Endometrial microvascular endothelial cells (primary cell): ENCODE data around the gene RPL4. TPM values are rescaled to one million over a fixed set of nuclear protein-coding genes. Genes with fewer than 3 reads are reported as not detected.
"Not testable (repeated sequence)": the region's sequence is repeated elsewhere in the genome, so short reads cannot be mapped to it uniquely, and the experiment has no call there.

Experiments used
- in situ Hi-C: cut with HindIII; loops from 2 replicates; pipeline ENCODE4 v1.10.0; 2017; ENCODE audit warnings: low sequenced_read_pairs, low pct_unique_long_range_greater_than_20kb; ENCODE audit errors: inconsistent ontology term
- total RNA-seq: library from RNA; depleted of rRNA; stranded (reverse); fragments of >200 nt; gene quantifications from one replicate; pipeline ENCODE4 v1.2.3, GENCODE V29; 2015; ENCODE audit errors: inconsistent ontology term

Gene RPL4
- total RNA-seq, result 4,171 TPM

DNA sequence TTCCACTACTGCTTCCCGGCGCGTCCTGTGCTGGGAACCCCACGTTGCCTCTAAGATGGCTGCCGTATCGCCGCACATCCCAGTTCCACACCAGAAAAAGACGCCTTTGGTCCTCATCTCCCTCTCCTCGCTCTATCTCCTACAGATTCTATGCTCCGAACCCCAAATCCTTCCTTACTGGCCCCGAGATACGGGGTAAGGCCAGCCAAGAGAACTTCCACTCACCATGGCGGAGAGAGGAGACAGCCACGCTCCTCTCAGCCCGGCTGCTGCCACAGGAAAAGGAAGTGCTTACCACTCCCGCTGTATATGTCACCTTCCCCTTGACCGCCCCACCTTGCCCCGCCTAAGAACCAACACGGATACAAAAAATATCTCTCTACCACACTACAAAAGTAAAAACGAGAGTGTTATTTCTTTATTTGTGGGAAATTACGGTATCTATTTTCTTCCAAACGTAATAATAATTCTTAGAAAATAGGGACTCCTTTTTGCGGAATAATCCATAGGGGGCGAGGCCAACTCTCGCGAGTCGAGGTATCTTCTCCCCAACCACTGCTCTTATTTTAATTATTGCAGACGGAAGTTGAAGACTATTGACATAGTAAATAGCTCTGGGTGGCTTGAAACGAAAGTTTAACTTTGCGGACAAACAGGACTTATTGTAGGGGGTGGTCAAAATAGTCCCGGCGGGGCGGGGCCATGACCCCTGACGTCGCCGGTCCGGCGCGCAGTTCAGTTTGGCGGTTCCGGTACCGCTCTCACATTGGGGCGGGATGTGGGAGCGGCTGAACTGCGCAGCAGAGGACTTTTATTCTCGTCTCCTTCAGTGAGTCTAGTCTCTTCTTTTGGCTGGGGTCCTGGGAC lies at the start of gene RPL4, which contains the start of gene ZWILCH:
Gene RPL4, minus strand, starts transcription at position 293 of the 867 bp plus-strand sequence. Its CDS starts 65 bp downstream, at position 228.
Gene ZWILCH, plus strand, starts transcription at position 764 of the 867 bp plus-strand sequence. Its CDS starts 13 bp downstream, at position 777.
- in situ Hi-C loops, result no loop called here

DNA sequence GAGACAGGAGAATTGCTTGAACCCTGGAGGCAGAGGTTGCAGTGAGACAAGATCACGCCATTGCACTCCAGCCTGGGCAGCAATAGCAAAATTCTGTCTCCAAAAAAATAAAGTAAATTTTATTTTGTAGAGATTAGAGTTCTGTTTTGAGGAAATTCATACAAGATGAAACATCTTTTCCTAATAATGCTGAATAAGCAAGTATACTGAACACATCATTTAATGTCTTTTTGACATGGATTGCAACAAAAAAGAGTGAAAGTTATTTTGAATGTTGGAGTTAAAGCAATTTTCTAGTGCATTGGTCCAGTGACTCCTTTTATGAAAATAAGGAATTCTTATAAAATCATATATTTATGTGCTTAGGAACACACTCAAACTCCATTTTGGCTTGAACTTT lies 40.6 kb upstream of the RPL4 start:
- in situ Hi-C loops, result no loop called here

DNA sequence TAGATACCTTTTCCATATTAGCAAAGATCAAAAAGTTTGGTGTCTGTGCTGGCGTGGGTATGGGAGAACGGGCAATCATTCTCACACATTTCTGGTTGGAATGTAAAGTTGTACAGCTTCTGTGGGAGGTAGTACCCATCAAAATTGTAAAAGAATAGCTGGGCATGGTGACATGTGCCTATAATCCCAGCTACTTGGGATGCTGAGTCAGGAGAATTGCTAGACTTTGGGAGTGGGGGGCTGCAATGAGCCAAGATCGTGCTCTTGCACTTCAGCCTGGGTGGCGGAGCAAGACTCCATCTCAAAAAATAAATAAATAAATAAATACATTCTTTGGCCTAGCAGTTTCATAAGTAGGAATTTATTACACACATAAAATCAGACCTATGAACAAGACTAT lies 38.2 kb upstream of the RPL4 start:
- in situ Hi-C loops, result no loop called here

DNA sequence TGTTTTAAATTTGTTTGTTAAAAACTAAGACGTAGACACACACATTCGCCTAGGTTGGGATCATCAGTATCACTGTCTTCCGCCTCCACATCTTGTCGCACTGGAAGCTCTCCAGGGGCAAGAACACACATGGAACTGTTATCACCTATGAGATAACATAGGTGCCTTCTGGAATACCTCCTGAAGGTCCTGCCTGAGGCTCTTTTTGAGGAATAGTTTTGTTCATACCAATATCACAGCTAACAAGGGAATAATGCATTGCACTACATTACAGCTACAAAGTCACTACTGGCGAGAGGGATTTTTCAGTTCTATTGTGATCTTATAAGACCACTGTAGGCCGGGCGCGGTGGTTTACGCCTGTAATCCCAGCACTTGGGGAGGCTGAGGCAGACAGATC lies 30.4 kb upstream of the RPL4 start:
- in situ Hi-C loops, result no loop called here

DNA sequence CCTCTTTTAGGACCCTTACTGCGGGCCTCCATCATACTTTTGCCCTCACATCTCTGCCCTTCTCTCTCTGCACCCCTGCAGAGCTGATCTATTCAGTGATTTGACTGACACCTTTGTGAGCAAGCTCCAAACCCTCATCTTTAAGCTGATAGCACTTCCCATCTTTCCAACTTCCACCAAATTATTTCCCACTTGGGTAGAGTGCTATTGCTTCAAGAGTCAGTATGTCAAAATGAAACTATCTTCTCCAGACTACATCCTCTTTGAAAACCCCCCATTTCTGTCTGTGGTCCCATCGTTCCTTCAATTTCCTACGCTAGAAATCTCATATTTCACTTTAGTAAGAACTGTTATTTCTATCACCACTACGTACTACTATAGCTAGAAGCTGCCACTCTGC lies 20.2 kb upstream of the RPL4 start:
- in situ Hi-C loops, result no loop called here

DNA sequence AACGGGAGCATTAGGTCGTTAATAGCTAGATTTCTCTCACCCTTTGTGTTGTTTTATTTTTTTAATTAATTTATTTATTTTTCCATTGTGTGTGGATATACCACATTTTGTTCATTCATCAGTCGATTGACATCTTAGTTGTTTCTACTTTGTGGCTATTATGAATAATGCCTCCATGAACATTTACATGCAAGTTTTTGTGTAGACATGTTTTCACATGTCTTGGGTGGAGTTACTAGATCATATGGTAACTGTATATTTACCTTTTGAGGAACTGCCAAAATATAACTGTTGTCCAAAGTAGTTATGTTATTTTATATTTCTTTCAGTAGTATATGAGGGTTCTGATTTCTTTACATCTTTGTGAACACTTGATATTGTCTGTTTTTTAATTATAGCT lies 19.3 kb upstream of the RPL4 start:
- in situ Hi-C loops, result no loop called here

DNA sequence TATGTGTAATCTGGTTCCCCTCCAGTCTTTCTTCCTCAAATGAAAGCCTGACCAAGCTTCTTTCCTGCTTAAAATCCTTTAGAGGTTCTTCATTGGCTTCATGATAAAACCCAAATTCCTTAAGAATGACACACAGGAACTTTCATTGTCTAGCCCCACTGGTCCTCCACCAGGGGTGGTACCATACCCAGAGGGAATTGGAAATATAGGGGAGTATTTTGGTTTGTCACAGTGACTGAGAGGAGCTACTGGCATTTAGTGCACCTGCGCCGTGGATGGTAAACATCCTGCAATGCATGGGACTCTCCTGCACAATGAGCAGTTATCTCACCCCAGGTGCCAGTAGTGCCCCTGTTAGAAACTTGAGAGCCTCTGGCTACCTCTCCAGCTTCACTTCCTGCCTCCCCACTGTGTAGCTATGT lies 11.3 kb upstream of the RPL4 start:
- in situ Hi-C loops, result no loop called here

DNA sequence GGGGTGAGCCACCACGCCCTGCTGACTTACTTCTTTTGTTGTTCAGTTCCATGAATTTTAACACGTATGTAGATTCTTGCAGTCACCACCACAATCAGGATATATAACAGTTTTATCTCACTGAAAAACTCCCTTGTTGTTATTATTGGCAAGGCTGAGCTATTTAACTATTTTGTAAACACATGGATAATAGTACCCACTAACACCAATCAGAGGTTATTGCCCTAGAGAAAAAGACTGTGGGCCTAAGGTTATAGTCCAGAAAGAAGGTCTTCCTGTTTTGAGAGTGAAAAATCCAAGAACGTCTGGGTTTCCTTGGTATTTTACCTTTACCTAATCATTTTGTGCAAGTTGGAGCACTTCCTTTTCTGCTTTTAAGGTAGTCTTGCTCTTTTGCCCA lies 9.9 kb upstream of the RPL4 start:
- in situ Hi-C loops, result no loop called here

DNA sequence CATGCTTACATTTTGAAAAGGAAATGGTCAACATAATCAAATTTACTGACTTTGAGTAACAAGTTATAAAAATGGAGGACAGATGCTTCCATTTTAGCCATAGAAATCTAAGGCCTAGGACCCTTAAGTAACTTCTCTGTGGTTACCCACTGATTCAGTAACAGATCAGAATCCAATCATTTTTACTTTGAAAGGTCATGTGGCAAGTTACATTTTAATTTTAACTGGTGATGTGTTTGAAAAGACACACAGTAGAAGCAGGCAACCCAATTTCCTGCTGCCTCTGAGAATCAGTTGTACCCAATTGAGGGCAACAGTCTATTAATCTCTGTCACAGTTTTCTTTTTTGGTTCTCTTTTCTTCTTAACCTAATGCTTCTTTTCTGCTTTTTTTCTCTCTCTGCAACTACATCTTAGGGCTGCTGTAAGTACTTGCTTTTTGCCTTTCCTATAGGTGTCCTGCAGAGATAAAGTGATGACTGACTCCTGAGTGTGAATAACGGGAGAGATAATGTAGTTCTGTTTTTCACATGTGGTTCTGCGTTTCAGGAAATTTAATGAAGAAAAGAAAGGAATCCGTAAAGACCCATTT lies 3.7 kb upstream of the RPL4 start:
- in situ Hi-C loops, result no loop called here

DNA sequence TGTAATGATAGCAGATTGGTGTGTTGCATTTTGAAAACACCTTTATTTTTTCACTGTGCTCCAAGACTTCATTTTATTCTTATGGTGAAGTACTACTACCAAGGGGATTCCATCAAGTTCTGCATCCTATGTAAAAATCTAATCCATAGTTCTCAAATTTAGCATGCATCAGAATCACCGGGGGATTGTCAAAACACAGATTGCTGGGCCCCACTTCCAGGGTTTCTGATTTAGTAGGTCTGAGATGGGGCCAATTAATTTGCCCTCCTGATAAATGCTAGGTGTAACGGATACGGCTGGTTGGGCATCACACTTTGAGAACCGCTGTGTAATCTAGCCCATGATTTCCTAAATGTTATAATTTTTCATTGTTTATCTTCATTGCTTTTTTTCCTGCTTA lies 1.2 kb upstream of the RPL4 start:
- in situ Hi-C loops, result no loop called here

DNA sequence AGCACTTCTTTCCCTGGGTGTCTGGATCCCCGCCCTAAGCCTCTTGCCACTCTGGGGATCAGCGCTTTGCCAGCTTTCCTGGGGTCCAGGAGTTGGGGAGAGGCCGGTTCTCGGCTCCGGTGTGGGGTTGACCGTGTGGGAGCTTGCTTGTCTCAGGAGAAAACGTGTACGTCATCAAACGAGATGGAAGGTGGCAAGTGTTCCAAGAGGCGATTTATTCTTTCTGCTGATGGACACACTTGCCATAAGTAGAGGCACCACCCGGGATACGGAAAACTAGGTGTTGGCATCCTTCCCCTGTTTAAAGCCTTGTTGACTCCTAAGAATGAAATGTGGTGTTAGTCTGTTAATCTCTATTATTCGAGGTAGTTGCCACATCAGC lies 766 bp upstream of the RPL4 start:
- in situ Hi-C loops, result no loop called here

DNA sequence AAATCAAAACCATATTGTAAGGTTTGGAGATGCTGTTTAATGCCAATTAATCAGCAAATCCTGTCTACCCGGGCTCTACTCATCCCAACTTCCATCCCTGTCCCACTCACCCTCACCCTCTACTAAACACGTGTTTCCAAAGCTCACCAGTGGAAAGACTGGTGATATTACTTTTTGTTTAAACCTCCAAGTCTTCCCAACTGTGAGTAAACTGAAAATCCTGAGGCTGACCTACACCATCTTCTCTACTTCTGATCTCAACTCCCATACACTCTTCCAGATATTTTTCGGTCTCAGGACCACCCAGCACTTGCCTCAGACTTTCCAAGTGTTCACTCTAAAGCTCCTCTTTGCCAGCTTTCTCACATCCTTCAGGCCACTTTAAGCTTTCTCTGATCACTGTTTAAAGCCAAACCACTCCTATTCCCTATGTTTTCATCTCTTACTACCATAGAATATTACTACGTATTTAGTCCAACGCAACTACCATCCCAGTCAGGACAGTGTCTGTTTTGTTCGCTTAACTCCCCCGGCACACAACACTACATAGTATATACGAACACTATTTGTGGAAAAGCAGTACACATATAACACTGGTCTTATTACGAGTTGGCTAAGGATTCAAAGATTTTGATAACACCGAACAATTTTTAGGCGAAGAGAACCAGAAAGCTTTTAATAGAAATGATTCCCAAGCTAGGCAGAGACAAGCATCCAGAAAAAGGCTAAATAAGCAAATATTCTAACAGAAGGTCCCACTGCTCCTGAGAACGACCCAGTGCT lies 684 bp downstream of the RPL4 start:
- in situ Hi-C loops, result no loop called here

DNA sequence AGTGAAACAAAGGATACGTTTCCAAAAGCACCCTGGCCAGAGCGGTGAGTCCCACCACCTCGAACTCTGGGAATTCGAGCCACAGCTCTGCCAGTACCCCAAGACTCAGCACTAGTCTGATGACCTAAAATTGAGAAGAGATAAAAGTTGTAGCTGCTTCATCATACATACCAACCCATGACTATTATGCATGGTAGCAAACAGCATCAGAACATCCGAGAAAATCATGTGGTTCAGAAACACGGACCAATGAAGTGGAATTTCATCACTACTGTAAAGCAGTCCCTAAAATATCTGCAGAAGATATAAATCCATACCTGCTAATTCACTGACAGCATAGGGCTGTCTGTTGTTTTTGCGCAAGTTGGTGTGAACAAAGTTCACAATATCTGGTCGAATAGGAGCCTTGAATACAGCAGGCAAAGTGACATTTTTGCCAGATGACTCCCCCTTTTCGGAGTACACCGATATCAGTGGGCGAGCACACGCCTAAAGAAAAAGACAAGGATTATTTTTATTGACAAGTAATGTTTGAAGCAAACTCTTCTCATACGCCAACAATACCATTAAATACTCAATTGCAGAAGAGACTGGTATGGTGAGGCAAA lies 1.5 kb downstream of the RPL4 start:
- in situ Hi-C loops, result not testable (repeated sequence)

DNA sequence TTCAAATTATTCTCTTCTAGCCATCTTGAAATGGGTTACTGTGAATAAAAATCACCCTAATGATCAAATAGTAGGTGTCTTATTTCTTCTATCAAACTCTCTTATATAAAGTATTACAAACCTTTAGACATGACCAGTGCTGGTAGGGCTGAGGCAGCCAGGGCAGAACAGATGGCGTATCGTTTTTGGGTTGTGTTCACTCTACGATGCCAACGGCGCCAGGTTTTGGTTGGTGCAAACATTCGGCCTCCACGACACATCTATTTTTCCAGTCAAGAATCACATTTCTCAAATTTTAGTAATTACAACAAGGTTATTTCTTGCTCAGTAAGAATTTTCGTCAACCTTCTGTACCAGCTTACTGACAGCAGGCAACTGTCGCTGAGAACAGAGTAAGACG lies 2.2 kb downstream of the RPL4 start:
- in situ Hi-C loops, result no loop called here

DNA sequence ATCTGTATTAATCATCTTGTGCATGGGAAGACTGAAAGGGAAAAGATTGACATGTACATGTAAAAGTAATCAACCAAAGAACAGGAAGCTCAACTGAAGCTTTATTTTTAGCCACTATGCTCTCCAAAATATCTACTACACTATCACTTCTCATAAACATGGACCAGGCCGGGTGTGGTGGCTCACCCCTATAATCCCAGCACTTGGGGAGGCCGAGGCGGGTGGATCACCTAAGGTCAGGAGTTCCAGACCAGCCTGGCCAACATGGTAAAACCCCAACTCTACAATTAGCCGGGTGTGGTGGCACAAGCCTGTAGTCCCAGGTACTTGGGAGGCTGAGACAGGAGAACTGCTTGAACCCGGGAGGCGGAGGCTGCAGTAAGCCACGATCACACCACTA lies 4.3 kb downstream of the RPL4 start:
- in situ Hi-C loops, result not testable (repeated sequence)

DNA sequence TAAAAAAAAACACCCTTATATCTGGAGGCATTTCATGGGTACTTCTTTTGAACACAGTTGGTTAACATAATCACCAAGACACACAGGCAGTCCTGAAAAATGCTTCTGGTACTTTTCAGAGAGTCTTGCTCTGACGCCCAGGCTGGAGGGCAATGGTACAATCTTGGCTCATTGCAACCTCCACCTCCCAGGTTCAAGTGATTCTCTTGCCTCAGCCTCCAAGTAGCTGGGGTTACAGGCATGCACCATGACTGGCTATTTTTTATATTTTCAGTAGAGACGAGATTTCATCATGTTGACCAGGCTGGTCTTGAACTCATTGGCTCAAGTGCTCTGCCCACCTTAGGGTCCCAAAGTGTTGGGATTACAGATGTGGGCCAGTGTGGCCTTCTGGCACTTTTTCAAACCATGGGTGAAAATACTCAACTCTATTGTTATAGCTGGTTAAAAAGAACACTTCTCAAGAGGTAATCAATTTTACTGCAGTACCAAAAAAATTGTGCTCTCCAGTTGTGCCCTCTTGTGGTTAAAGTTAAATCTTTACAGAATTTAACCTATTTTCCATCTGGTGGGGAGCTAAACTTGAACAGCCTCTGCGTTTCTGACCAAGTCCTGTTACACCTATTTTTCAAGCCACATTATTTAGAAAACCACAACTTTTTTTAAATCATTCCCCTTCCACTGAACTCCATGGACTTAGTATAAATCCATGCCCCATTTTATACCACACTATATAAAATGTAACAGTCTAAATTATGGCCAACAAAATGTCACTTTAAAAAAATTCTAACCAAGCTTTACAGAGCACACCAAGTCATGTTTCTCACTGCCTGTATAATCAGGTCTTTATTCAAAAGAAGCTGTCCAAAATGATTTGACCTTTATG lies 5.9 kb downstream of the RPL4 start:
- in situ Hi-C loops, result loop anchor here (10.0 kb wide), 1 partner anchor 184 kb away; no protein-coding TSS in a partner anchor

DNA sequence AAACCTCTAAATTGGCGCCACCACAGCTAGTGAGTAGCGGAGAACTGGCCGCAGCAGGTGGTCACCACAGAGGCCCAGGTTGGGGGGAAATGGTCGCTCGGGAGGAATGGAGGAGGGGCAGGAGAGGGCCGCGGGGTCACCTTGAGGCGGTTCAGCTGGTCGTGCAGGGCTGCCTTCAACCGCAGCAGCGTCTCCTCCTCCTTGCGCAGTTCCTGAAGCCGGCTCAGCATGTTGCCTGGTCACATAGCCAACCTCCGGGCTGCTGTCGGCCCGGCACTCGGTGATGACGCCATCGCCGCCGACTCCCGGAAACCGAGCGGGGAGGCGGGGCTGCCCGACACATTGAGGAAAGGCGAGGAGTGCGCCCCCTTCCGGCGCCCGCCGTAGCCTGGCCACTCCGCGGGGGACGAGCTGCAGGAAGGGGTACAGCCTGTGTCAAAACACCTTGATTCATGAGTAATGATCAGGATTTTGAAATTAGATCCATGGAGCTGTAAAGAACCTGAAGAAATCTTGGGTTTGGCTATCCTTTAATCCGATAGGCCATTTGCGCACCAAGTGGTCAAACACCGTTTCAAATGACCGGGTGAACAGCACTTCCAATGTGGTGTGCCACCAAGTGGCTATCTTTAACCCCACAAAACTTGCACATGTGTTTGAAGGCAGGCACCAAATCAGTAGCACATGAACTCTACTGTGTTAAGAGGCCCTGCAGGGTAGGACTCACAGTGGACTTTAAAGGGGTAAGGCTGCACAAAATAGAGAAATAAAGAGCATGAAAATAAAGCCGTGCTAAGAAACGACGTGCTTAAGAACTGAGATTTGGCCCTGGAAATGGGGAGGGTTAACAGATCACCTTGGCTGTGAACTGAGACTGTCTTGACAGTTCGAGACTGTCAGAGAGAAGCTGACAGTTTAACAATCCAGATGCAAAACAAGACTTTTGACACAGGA lies 6.9 kb downstream of the RPL4 start, which contains the start of gene SNAPC5:
Gene SNAPC5, minus strand, starts transcription at position 261 of the 954 bp plus-strand sequence. Its CDS starts 31 bp downstream, at position 230.
- in situ Hi-C loops, result loop anchor here (10.0 kb wide), 1 partner anchor 183 kb away; no protein-coding TSS in a partner anchor
